Lower leg skin (tissue), 3 donors: ENCODE results near the gene IPO9.

Experiments
- POLR2A ChIP-seq, 2 donors: fragments of 450-650 bp; IDR thresholded peaks; one replicate each; pipeline ENCODE4 v1.6.1; 2016 to 2017; ENCODE audit warnings: antibody characterized with exemption in 2 of 2, mild to moderate bottlenecking in 1 of 2, moderate library complexity in 1 of 2
- TF ChIP-seq, protein P1 (sequence below), 3 donors: fragments of 450-650 bp; IDR thresholded peaks; one replicate each; pipeline ENCODE4 v1.5.1; 2016; ENCODE audit warnings: antibody characterized with exemption in 3 of 3, mild to moderate bottlenecking in 3 of 3, moderate library complexity in 2 of 3

- no peak for TF ChIP-seq POLR2A (IDR thresholded peaks at IDR 0.05)
- TF ChIP-seq, protein P1, sequence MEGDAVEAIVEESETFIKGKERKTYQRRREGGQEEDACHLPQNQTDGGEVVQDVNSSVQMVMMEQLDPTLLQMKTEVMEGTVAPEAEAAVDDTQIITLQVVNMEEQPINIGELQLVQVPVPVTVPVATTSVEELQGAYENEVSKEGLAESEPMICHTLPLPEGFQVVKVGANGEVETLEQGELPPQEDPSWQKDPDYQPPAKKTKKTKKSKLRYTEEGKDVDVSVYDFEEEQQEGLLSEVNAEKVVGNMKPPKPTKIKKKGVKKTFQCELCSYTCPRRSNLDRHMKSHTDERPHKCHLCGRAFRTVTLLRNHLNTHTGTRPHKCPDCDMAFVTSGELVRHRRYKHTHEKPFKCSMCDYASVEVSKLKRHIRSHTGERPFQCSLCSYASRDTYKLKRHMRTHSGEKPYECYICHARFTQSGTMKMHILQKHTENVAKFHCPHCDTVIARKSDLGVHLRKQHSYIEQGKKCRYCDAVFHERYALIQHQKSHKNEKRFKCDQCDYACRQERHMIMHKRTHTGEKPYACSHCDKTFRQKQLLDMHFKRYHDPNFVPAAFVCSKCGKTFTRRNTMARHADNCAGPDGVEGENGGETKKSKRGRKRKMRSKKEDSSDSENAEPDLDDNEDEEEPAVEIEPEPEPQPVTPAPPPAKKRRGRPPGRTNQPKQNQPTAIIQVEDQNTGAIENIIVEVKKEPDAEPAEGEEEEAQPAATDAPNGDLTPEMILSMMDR (IDR thresholded peaks at IDR 0.05) = no peak
These were observed 88.5 kb downstream of the IPO9 start for GRCh38 chr1:201917362-201918033.
